WTC11 (cell line): Measurements from ENCODE around the gene CLCF1. TPM values are rescaled to one million over a fixed set of nuclear protein-coding genes. Genes with fewer than 3 reads are reported as not detected.

Source experiments
- ATAC-seq: fragments of 200-7000 bp; cut with Tn5 transposase; 2 replicates; pipeline ENCODE4 v1.10.0; 2021; ENCODE audit warnings: mild to moderate bottlenecking, moderate library complexity
- CTCF ChIA-PET: fragments of 300-600 bp; sonication (Branson Sonifier 250); formaldehyde crosslinking; loops from one replicate; lab custom pipeline; 2021; ENCODE audit warnings: antibody characterized with exemption; lab: Charles Lee
- POLR2A ChIA-PET: fragments of 350-600 bp; sonication (Branson Sonifier 250); formaldehyde crosslinking; loops from one replicate; lab custom pipeline; 2021; ENCODE audit warnings: antibody characterized with exemption; lab: Charles Lee
- DNase-seq: peaks from one replicate; pipeline ENCODE4 v3.0.0; 2021; ENCODE audit warnings: low spot score
- H3K27ac Mint-ChIP-seq: 2 replicates; pipeline ENCODE4 v1.8.0; 2021; ENCODE audit warnings: mixed read lengths
- H3K27me3 Mint-ChIP-seq: 2 replicates; pipeline ENCODE4 v1.8.0; 2021; ENCODE audit warnings: low read depth, mild to moderate bottlenecking, moderate library complexity, mixed read lengths
- H3K36me3 Mint-ChIP-seq: 2 replicates; pipeline ENCODE4 v1.8.0; 2021; ENCODE audit warnings: mixed read lengths
- H3K4me1 Mint-ChIP-seq: 2 replicates; pipeline ENCODE4 v1.8.0; 2022; ENCODE audit warnings: mixed read lengths
- H3K4me3 Mint-ChIP-seq: 2 replicates; pipeline ENCODE4 v1.8.0; 2021; ENCODE audit warnings: mild to moderate bottlenecking, moderate library complexity, mixed read lengths
- H3K9me3 Mint-ChIP-seq: 2 replicates; pipeline ENCODE4 v1.8.0; 2021; ENCODE audit warnings: mixed read lengths
- ETV6 ChIP-seq: sonication (generic); formaldehyde crosslinking; IDR thresholded peaks from 2 replicates; pipeline ENCODE4 v1.8.1; 2022; ENCODE audit warnings: mild to moderate bottlenecking, missing genetic modification reagents
- FOXJ3 ChIP-seq: sonication (generic); formaldehyde crosslinking; IDR thresholded peaks from 2 replicates; pipeline ENCODE4 v1.9.0; 2021; ENCODE audit warnings: missing genetic modification reagents, mild to moderate bottlenecking, borderline replicate concordance
- FOXP1 ChIP-seq: sonication (generic); formaldehyde crosslinking; IDR thresholded peaks from 2 replicates; pipeline ENCODE4 v1.8.0; 2022; ENCODE audit warnings: missing genetic modification reagents, mild to moderate bottlenecking, moderate library complexity, borderline replicate concordance
- HMGA2 ChIP-seq: fragments of 250-450 bp; sonication (Bioruptor Pico); IDR thresholded peaks from 2 replicates; pipeline ENCODE4 v1.4.0; 2021; ENCODE audit warnings: mild to moderate bottlenecking, moderate library complexity
- IRF2 ChIP-seq: sonication (generic); formaldehyde crosslinking; IDR thresholded peaks from 2 replicates; pipeline ENCODE4 v1.8.0; 2022; ENCODE audit warnings: low read depth, missing genetic modification reagents, borderline replicate concordance
- JAZF1 ChIP-seq: fragments of 250-450 bp; sonication (Bioruptor Pico); IDR thresholded peaks from 2 replicates; pipeline ENCODE4 v1.9.0; 2021; ENCODE audit warnings: moderate library complexity, mild to moderate bottlenecking, inconsistent platforms
- JUN ChIP-seq: sonication (generic); formaldehyde crosslinking; IDR thresholded peaks from 2 replicates; pipeline ENCODE4 v1.8.0; 2023; ENCODE audit warnings: mild to moderate bottlenecking, missing genetic modification reagents
- NR2C2 ChIP-seq: sonication (generic); formaldehyde crosslinking; IDR thresholded peaks from 2 replicates; pipeline ENCODE4 v1.8.0; 2022; ENCODE audit warnings: mild to moderate bottlenecking, missing genetic modification reagents
- SMAD4 ChIP-seq: sonication (generic); formaldehyde crosslinking; IDR thresholded peaks from 2 replicates; pipeline ENCODE4 v1.8.0; 2022; ENCODE audit warnings: mild to moderate bottlenecking, missing genetic modification reagents
- ZNF138 ChIP-seq: sonication (generic); formaldehyde crosslinking; conservative IDR thresholded peaks from 2 replicates; pipeline ENCODE4 v1.8.1; 2022; ENCODE audit warnings: mild to moderate bottlenecking, moderate library complexity, missing genetic modification reagents
- ZNF219 ChIP-seq: sonication (generic); formaldehyde crosslinking; IDR thresholded peaks from 2 replicates; pipeline ENCODE4 v1.8.0; 2023; ENCODE audit warnings: missing genetic modification reagents, mild to moderate bottlenecking, borderline replicate concordance
- total RNA-seq: library from RNA; stranded (reverse); gene quantifications from 3 replicates; pipeline ENCODE4 v1.2.3, GENCODE V29; 2021
- TF ChIP-seq, protein P1 (sequence below): fragments of 250-450 bp; sonication (Bioruptor Pico); conservative IDR thresholded peaks from 2 replicates; pipeline ENCODE4 v1.9.0; 2021; ENCODE audit warnings: mild to moderate bottlenecking
- TF ChIP-seq, protein P2 (sequence below): fragments of 200-600 bp; IDR thresholded peaks from 2 replicates; pipeline ENCODE4 v1.8.0; 2022; ENCODE audit warnings: antibody characterized with exemption
- TF ChIP-seq, protein P3 (sequence below): fragments of 250-450 bp; sonication (Bioruptor Pico); IDR thresholded peaks from 2 replicates; pipeline ENCODE4 v1.9.0; 2021; ENCODE audit warnings: mild to moderate bottlenecking, borderline replicate concordance
- TF ChIP-seq, protein P4 (sequence below): sonication (generic); formaldehyde crosslinking; IDR thresholded peaks from 2 replicates; pipeline ENCODE4 v1.8.0; 2023; ENCODE audit warnings: mild to moderate bottlenecking, missing genetic modification reagents
- TF ChIP-seq, protein P5 (sequence below): sonication (generic); formaldehyde crosslinking; IDR thresholded peaks from 2 replicates; pipeline ENCODE4 v1.8.0; 2022; ENCODE audit warnings: mild to moderate bottlenecking, missing genetic modification reagents
- TF ChIP-seq, protein P6 (sequence below): sonication (generic); formaldehyde crosslinking; IDR thresholded peaks from 2 replicates; pipeline ENCODE4 v1.8.1; 2023; ENCODE audit warnings: mild to moderate bottlenecking, missing genetic modification reagents

The CLCF1 gene
- total RNA-seq, 1 experiment from 2014 or later: 0.92 TPM

DNA sequence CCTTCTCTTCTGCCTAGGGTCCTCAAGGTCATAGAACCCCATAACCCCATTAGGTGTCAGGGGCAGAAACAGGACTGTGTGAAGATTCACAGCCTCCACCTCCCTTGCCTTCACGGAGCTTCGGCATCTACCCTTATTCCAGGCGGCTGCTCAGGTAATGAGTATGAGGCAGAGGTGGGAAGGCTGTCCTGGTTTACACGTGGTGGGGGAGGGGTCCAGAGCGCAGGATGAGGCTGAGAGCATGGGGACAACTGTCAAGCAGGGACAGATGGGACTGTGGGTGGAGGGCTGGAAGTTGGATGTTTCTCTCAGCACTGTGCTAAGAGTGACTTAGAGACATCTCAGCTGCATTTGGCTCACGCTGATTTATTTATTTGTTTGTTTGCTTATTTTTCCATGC lies 14.1 kb upstream of the CLCF1 start:
- no peak for DNase-seq

DNA sequence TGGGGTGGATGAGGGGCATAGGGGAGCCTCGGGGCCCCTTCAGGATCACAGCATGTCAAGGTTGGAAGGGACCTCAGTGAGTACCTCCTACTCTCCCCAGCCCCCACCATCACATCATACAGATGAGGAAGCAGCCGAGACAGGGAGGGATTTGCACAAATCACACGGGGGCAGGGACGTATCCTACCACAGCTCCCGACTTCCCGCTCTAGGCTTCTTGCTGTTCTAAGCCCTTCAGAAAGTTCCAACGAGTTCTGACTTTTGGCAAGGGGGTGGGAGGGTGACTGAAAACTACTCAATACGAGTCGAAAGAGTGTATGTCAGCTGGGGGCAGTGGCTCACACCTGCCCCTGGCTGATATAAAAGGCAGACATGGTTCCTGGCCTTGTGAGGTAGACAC lies 13.7 kb upstream of the CLCF1 start:
- Mint-ChIP-seq H3K4me3 (no peak overlapping the region), H3K4me1 (peaks cover 30% of the 10 kb centered on the region), H3K9me3 (no peaks in the 10 kb centered on the region), H3K27ac (no peak overlapping the region)
- ATAC-seq (no peak), DNase-seq (no peak)
- ChIA-PET POLR2A (interaction anchor here (0.9 to 1.5 kb wide), 3 partner anchors 15 to 41 kb away, joined by 3 to 6 read pairs (median 5); partner anchors contain the start of genes PPP1CA and RPS6KB2), CTCF (interaction anchor here (0.6 to 25.7 kb wide), 11 partner anchors 11 to 125 kb away, joined by 3 to 842 read pairs (median 5); partner anchors contain the start of genes CLCF1, POLD4 and PPP1CA)
- TF ChIP-seq FOXJ3: no peak
- no peak for TF ChIP-seq SMAD4 (CRISPR knock-in tag)
- TF ChIP-seq, protein P1, sequence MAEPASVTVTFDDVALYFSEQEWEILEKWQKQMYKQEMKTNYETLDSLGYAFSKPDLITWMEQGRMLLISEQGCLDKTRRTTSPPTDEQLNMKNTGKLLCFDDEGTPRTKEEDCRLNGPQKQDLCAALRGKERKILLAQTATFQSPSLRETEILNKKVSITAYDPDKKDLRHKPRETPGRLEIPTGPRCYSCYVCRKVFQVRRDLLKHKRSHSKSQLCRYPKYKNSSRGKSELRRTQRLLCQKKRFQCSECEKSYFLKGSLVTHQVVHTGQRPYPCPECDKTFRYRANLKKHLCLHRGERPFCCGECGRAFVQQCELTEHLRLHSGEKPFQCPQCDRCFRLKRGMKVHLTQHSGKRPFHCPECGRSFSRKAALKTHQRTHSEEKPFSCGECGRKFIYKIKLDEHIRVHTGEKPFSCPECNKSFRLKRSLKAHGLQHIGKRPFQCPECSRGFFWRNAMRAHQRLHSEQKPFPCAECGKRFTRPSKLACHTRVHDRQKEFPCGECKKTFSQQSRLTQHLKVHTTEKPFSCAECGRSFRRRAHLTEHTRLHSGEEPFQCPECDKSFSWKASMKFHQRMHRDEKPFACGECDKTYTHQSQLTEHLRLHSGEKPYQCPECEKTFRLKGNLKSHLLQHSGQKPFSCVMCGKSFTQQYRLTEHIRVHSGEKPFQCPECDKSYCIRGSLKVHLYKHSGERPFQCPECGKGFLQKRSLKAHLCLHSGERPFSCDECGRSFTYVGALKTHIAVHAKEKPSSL (CRISPR knock-in tag): no peak
- no peak for TF ChIP-seq ZNF219 (CRISPR knock-in tag)
- TF ChIP-seq HMGA2 (CRISPR knock-in tag): no peak
- TF ChIP-seq, protein P2, sequence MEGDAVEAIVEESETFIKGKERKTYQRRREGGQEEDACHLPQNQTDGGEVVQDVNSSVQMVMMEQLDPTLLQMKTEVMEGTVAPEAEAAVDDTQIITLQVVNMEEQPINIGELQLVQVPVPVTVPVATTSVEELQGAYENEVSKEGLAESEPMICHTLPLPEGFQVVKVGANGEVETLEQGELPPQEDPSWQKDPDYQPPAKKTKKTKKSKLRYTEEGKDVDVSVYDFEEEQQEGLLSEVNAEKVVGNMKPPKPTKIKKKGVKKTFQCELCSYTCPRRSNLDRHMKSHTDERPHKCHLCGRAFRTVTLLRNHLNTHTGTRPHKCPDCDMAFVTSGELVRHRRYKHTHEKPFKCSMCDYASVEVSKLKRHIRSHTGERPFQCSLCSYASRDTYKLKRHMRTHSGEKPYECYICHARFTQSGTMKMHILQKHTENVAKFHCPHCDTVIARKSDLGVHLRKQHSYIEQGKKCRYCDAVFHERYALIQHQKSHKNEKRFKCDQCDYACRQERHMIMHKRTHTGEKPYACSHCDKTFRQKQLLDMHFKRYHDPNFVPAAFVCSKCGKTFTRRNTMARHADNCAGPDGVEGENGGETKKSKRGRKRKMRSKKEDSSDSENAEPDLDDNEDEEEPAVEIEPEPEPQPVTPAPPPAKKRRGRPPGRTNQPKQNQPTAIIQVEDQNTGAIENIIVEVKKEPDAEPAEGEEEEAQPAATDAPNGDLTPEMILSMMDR: no peak
- no peak for TF ChIP-seq JAZF1
- TF ChIP-seq, protein P3, sequence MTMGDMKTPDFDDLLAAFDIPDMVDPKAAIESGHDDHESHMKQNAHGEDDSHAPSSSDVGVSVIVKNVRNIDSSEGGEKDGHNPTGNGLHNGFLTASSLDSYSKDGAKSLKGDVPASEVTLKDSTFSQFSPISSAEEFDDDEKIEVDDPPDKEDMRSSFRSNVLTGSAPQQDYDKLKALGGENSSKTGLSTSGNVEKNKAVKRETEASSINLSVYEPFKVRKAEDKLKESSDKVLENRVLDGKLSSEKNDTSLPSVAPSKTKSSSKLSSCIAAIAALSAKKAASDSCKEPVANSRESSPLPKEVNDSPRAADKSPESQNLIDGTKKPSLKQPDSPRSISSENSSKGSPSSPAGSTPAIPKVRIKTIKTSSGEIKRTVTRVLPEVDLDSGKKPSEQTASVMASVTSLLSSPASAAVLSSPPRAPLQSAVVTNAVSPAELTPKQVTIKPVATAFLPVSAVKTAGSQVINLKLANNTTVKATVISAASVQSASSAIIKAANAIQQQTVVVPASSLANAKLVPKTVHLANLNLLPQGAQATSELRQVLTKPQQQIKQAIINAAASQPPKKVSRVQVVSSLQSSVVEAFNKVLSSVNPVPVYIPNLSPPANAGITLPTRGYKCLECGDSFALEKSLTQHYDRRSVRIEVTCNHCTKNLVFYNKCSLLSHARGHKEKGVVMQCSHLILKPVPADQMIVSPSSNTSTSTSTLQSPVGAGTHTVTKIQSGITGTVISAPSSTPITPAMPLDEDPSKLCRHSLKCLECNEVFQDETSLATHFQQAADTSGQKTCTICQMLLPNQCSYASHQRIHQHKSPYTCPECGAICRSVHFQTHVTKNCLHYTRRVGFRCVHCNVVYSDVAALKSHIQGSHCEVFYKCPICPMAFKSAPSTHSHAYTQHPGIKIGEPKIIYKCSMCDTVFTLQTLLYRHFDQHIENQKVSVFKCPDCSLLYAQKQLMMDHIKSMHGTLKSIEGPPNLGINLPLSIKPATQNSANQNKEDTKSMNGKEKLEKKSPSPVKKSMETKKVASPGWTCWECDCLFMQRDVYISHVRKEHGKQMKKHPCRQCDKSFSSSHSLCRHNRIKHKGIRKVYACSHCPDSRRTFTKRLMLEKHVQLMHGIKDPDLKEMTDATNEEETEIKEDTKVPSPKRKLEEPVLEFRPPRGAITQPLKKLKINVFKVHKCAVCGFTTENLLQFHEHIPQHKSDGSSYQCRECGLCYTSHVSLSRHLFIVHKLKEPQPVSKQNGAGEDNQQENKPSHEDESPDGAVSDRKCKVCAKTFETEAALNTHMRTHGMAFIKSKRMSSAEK (CRISPR knock-in tag): no peak
- no peak for TF ChIP-seq ZNF138
- TF ChIP-seq, protein P4, sequence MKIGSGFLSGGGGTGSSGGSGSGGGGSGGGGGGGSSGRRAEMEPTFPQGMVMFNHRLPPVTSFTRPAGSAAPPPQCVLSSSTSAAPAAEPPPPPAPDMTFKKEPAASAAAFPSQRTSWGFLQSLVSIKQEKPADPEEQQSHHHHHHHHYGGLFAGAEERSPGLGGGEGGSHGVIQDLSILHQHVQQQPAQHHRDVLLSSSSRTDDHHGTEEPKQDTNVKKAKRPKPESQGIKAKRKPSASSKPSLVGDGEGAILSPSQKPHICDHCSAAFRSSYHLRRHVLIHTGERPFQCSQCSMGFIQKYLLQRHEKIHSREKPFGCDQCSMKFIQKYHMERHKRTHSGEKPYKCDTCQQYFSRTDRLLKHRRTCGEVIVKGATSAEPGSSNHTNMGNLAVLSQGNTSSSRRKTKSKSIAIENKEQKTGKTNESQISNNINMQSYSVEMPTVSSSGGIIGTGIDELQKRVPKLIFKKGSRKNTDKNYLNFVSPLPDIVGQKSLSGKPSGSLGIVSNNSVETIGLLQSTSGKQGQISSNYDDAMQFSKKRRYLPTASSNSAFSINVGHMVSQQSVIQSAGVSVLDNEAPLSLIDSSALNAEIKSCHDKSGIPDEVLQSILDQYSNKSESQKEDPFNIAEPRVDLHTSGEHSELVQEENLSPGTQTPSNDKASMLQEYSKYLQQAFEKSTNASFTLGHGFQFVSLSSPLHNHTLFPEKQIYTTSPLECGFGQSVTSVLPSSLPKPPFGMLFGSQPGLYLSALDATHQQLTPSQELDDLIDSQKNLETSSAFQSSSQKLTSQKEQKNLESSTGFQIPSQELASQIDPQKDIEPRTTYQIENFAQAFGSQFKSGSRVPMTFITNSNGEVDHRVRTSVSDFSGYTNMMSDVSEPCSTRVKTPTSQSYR (CRISPR knock-in tag): no peak
- no peak for TF ChIP-seq FOXP1 (CRISPR knock-in tag)
- TF ChIP-seq, protein P5, sequence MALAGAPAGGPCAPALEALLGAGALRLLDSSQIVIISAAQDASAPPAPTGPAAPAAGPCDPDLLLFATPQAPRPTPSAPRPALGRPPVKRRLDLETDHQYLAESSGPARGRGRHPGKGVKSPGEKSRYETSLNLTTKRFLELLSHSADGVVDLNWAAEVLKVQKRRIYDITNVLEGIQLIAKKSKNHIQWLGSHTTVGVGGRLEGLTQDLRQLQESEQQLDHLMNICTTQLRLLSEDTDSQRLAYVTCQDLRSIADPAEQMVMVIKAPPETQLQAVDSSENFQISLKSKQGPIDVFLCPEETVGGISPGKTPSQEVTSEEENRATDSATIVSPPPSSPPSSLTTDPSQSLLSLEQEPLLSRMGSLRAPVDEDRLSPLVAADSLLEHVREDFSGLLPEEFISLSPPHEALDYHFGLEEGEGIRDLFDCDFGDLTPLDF: no peak
- TF ChIP-seq, all 79 proteins: peak for 0
- Mint-ChIP-seq H3K36me3 (no peaks in the 10 kb centered on the region), H3K27me3 (peaks cover 30% of the 10 kb centered on the region)

More for the DNA sequence above, 14.1 kb upstream of the CLCF1 start:
- Mint-ChIP-seq H3K27me3 (peaks cover 26% of the 10 kb centered on the region), H3K36me3 (no peaks in the 10 kb centered on the region), H3K9me3 (no peaks in the 10 kb centered on the region), H3K27ac (no peak overlapping the region), H3K4me1 (peaks cover 27% of the 10 kb centered on the region), H3K4me3 (no peak overlapping the region)
- ChIA-PET POLR2A (interaction anchor here (0.6 to 1.5 kb wide), 3 partner anchors 33 to 326 kb away, joined by 3 to 5 read pairs (median 3); partner anchors contain the start of gene RPS6KB2), CTCF (interaction anchor here (1.4 to 25.7 kb wide), 7 partner anchors 12 to 126 kb away, joined by 3 to 842 read pairs (median 6); partner anchors contain the start of genes POLD4 and PPP1CA)
- TF ChIP-seq, protein P6, sequence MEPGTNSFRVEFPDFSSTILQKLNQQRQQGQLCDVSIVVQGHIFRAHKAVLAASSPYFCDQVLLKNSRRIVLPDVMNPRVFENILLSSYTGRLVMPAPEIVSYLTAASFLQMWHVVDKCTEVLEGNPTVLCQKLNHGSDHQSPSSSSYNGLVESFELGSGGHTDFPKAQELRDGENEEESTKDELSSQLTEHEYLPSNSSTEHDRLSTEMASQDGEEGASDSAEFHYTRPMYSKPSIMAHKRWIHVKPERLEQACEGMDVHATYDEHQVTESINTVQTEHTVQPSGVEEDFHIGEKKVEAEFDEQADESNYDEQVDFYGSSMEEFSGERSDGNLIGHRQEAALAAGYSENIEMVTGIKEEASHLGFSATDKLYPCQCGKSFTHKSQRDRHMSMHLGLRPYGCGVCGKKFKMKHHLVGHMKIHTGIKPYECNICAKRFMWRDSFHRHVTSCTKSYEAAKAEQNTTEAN: no peak
- TF ChIP-seq IRF2: no peak
- TF ChIP-seq NR2C2: no peak
- TF ChIP-seq JUN (CRISPR knock-in tag): no peak
- TF ChIP-seq ETV6 (CRISPR knock-in tag): no peak
- no peak for ATAC-seq
